ENCODE results near the gene URAD.

DNA sequence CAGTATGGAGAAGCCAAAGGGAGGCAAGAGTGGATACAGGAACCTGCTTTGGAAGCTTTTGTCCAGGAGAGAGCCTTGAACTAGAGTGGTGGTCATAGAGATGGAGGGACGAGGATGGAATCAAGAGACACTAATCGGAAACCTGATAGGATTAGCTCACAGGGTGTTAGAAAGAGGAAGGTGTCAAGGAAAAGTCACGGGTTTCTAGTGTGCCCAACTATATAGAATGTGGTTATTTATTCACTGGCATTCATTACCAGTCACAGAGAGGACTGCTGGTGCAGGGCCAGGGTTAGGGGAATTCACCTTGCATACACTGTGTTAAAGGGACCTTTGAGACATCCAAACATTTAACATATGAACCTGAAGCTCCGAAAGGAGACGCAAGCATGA is 43.4 kb upstream of the URAD start:
- TF ChIP-seq, protein P1, sequence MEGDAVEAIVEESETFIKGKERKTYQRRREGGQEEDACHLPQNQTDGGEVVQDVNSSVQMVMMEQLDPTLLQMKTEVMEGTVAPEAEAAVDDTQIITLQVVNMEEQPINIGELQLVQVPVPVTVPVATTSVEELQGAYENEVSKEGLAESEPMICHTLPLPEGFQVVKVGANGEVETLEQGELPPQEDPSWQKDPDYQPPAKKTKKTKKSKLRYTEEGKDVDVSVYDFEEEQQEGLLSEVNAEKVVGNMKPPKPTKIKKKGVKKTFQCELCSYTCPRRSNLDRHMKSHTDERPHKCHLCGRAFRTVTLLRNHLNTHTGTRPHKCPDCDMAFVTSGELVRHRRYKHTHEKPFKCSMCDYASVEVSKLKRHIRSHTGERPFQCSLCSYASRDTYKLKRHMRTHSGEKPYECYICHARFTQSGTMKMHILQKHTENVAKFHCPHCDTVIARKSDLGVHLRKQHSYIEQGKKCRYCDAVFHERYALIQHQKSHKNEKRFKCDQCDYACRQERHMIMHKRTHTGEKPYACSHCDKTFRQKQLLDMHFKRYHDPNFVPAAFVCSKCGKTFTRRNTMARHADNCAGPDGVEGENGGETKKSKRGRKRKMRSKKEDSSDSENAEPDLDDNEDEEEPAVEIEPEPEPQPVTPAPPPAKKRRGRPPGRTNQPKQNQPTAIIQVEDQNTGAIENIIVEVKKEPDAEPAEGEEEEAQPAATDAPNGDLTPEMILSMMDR (IDR thresholded peaks at IDR 0.05): no peak
- TF ChIP-seq POLR2A (IDR thresholded peaks at IDR 0.05): no peak
